Neuron (in vitro differentiated cells): Measurements from ENCODE around the gene AGPAT2.

Experiments used
- H2AFZ ChIP-seq: one replicate; pipeline ENCODE4 v1.6.1; 2013; ENCODE audit warnings: low read depth, mild to moderate bottlenecking, inconsistent platforms, low read length, moderate library complexity
- H3K27me3 ChIP-seq: one replicate; pipeline ENCODE4 v1.6.1; 2013; ENCODE audit warnings: low read length; ENCODE audit not compliant: insufficient read depth
- H3K36me3 ChIP-seq: one replicate; pipeline ENCODE4 v1.6.1; 2013; ENCODE audit warnings: low read length; ENCODE audit not compliant: insufficient read depth
- H3K4me1 ChIP-seq: one replicate; pipeline ENCODE4 v1.6.1; 2013; ENCODE audit warnings: low read length; ENCODE audit not compliant: insufficient read depth
- H3K4me3 ChIP-seq: 2 replicates; pipeline ENCODE4 v1.5.1; 2013; ENCODE audit warnings: mild to moderate bottlenecking, low read length, moderate library complexity
- H3K9me3 ChIP-seq: one replicate; pipeline ENCODE4 v1.6.1; 2013; ENCODE audit warnings: low read length

The AGPAT2 gene

GRCh38 chr9:136686794-136687711 lies at the start of gene AGPAT2:
TSS of gene AGPAT2 (minus strand) at chr9:136687457. CDS start at chr9:136687357, 100 bp downstream.
- Histone ChIP-seq H3K4me1 (peaks cover 23% of the 10 kb centered on the region), H3K27me3 (peaks cover 46% of the 10 kb centered on the region), H3K4me3 (peak within 1 kb of the TSS; percentile 44), H2AFZ (peak within 1 kb of the TSS; percentile 40), H3K9me3 (no peaks in the 10 kb centered on the region), H3K36me3 (no peaks in the 10 kb centered on the region)

GRCh38 chr9:136735812-136736480 lies 48.7 kb upstream of the AGPAT2 start:
- no peaks in the 10 kb centered on the region for H3K4me1 ChIP-seq
- H3K4me3 ChIP-seq, result no peak overlapping the region
- H2AFZ ChIP-seq, result no peak overlapping the region
- H3K9me3 ChIP-seq, result peaks cover 10% of the 10 kb centered on the region
- H3K27me3 ChIP-seq, result peaks cover 24% of the 10 kb centered on the region
- no peaks in the 10 kb centered on the region for H3K36me3 ChIP-seq

DNA sequence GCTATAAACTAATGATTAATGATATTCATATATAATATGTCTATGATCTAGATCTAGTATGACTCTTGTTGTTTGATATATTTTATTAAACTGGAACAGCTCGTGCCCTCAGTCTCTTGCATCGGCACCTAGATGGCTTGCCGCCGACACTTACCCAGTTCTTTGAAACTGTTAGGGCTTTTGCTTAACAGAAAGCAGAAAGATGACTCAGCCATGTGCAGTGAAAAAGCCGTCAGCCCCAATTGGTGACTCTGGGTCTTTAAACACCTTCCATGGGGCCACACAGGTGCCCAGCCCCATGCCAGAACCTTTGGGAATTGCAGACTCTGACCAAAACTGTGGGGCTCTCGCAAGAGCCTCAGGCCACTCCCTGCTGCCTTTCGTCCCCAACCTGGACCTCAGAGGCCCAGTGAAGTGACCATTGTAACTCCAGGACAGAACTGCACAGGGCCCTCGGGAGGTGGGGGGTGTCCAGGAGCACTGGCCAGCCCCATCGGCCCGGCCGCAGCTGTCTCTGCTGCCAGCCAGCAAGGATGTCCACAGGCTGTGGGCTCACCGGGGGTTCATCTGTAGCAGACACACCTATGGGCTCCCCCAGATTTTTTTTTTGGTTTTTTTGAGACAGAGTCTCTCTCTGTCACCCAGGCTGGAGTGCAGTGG lies 47.7 kb upstream of the AGPAT2 start:
- Histone ChIP-seq H3K36me3 (no peaks in the 10 kb centered on the region), H2AFZ (no peak overlapping the region), H3K27me3 (peaks cover 16% of the 10 kb centered on the region), H3K9me3 (peaks cover 10% of the 10 kb centered on the region), H3K4me3 (no peak overlapping the region), H3K4me1 (no peaks in the 10 kb centered on the region)

DNA sequence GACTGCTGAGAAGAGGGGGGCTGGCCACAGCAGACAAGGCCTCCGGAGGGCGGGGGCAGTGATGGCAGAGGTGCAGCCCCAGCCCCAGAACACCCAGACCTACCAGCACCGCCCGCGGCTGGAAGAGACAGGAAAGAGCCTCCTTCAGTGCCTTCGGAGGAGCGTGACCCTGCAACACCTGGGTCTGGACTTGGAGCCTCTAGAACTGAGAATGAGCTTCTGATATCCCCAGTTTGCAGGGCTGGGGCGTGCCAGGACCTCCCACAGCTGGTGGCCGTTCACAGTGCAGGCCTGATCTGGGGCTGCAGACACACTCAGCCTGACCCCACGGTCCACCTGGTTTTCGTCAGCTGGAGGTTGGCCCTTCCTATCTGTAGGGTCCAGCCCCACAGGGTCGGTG lies 46.4 kb upstream of the AGPAT2 start:
- H3K4me1 ChIP-seq, result no peaks in the 10 kb centered on the region
- H3K9me3 ChIP-seq, result peaks cover 1% of the 10 kb centered on the region
- no peak overlapping the region for H2AFZ ChIP-seq
- H3K4me3 ChIP-seq, result no peak overlapping the region
- H3K27me3 ChIP-seq, result peaks cover 8% of the 10 kb centered on the region
- H3K36me3 ChIP-seq, result no peaks in the 10 kb centered on the region

GRCh38 chr9:136732444-136733178 lies 45.4 kb upstream of the AGPAT2 start:
- Histone ChIP-seq H3K4me3 (no peak overlapping the region), H3K27me3 (peaks cover 8% of the 10 kb centered on the region), H2AFZ (no peak overlapping the region), H3K9me3 (no peaks in the 10 kb centered on the region), H3K36me3 (no peaks in the 10 kb centered on the region), H3K4me1 (peaks cover under 1% of the 10 kb centered on the region)

GRCh38 chr9:136729926-136730325 lies 42.7 kb upstream of the AGPAT2 start:
- Histone ChIP-seq H3K36me3 (peaks cover 17% of the 10 kb centered on the region), H3K4me1 (peaks cover 23% of the 10 kb centered on the region), H3K27me3 (peaks cover 4% of the 10 kb centered on the region), H3K4me3 (no peak overlapping the region), H3K9me3 (no peaks in the 10 kb centered on the region), H2AFZ (no peak overlapping the region)

DNA sequence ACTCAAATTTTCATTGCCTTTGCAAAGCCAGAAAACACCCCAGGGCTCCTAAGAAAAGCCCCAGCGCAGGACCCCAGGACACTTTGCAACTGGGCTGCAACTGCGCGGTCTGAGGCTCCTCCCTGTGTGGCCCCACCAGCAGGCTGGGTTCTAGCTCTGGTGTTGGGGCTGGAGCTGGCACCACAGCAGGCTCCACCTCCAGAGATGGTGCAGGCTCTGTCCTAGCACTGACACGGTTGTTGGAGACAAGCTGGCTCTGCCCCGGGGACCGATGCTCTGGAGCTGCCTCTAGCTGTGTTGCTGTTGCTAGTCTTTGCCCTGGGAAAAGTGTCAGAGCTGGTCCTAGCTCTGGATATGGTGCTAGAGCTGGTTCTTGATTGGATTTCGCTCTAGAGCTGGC lies 41.9 kb upstream of the AGPAT2 start:
- peaks cover 3% of the 10 kb centered on the region for H3K27me3 ChIP-seq
- peaks cover 23% of the 10 kb centered on the region for H3K4me1 ChIP-seq
- H3K36me3 ChIP-seq, result peaks cover 25% of the 10 kb centered on the region
- H3K9me3 ChIP-seq, result no peaks in the 10 kb centered on the region
- no peak overlapping the region for H3K4me3 ChIP-seq
- H2AFZ ChIP-seq, result no peak overlapping the region

GRCh38 chr9:136728548-136729123 lies 41.4 kb upstream of the AGPAT2 start:
- Histone ChIP-seq H3K9me3 (no peaks in the 10 kb centered on the region), H3K36me3 (peaks cover 30% of the 10 kb centered on the region), H2AFZ (peak overlapping the region; percentile 65), H3K27me3 (no peaks in the 10 kb centered on the region), H3K4me1 (peaks cover 23% of the 10 kb centered on the region), H3K4me3 (peak overlapping the region; percentile 99)

- H2AFZ ChIP-seq, result peak overlapping the region; percentile 65
- peaks cover 35% of the 10 kb centered on the region for H3K36me3 ChIP-seq
- H3K4me3 ChIP-seq, result peak overlapping the region; percentile 99
- no peaks in the 10 kb centered on the region for H3K9me3 ChIP-seq
- no peaks in the 10 kb centered on the region for H3K27me3 ChIP-seq
- H3K4me1 ChIP-seq, result peaks cover 23% of the 10 kb centered on the region
Measured at GRCh38 chr9:136728080-136728547, 40.9 kb upstream of the AGPAT2 start.

DNA sequence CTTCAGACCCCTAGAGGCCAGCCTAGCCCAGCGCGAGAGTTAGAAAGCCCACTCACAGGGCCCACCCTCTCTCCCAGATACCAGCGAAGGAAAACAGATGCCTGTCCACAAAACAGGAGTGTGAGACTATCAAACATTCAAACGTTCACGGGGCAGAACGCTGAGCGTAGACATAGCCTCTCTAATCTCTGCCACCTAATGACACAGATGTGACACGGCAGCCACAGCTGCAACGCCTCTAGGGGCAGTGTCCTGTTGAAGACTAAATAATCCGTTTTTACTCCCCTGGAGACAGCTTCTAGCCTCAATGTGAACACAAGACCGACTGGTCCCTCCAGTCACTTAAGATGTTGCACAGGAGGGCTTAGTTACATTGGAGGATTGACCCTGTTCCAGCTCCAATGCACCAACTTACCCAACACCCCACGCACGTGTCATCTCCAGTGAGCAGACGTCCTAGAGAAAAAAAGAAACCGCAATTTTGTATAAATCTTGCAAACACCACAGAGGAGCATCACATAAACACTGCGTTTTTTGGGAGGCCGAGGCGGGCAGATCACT lies 39.5 kb upstream of the AGPAT2 start:
- H3K36me3 ChIP-seq, result peaks cover 45% of the 10 kb centered on the region
- peak overlapping the region; percentile 99 for H3K4me3 ChIP-seq
- no peaks in the 10 kb centered on the region for H3K27me3 ChIP-seq

GRCh38 chr9:136726118-136726517 lies 38.9 kb upstream of the AGPAT2 start:
- Histone ChIP-seq H3K4me3 (no peak overlapping the region), H2AFZ (no peak overlapping the region), H3K27me3 (no peaks in the 10 kb centered on the region), H3K36me3 (peaks cover 51% of the 10 kb centered on the region), H3K9me3 (no peaks in the 10 kb centered on the region), H3K4me1 (peaks cover 33% of the 10 kb centered on the region)

More for the DNA sequence above, 39.5 kb upstream of the AGPAT2 start:
- Histone ChIP-seq H3K9me3 (no peaks in the 10 kb centered on the region), H3K4me1 (peaks cover 27% of the 10 kb centered on the region), H2AFZ (no peak overlapping the region)

DNA sequence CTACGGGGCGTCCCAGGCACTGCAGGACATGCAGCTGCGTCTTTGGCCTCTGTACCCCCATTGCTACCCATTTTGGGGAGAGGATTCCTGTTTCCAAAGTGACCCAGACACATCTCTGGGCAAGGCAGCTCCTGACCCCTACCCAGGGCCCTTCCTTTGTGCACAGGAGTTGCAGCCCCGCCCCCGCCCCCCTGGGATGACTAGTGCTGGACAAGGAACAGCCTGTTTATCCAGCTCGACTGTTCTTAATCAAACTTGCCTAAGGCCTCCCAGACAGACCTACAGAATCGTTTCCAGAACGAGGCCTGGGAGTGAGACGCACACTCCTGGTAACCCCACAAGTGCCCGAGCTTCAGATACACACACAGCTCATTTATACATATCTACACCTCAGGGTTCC lies 38.4 kb upstream of the AGPAT2 start:
- no peaks in the 10 kb centered on the region for H3K9me3 ChIP-seq
- no peaks in the 10 kb centered on the region for H3K27me3 ChIP-seq
- H3K4me3 ChIP-seq, result no peak overlapping the region
- H3K36me3 ChIP-seq, result peaks cover 52% of the 10 kb centered on the region
- H2AFZ ChIP-seq, result no peak overlapping the region
- peaks cover 38% of the 10 kb centered on the region for H3K4me1 ChIP-seq
